ENCODE measurements around the gene PPP1R1C. TPM values are rescaled to one million over a fixed set of nuclear protein-coding genes. Genes with fewer than 3 reads are reported as not detected.

PPP1R1C gene
- total and polyA plus RNA-seq, 2 donors from 2014 or later: 2.5 TPM

DNA sequence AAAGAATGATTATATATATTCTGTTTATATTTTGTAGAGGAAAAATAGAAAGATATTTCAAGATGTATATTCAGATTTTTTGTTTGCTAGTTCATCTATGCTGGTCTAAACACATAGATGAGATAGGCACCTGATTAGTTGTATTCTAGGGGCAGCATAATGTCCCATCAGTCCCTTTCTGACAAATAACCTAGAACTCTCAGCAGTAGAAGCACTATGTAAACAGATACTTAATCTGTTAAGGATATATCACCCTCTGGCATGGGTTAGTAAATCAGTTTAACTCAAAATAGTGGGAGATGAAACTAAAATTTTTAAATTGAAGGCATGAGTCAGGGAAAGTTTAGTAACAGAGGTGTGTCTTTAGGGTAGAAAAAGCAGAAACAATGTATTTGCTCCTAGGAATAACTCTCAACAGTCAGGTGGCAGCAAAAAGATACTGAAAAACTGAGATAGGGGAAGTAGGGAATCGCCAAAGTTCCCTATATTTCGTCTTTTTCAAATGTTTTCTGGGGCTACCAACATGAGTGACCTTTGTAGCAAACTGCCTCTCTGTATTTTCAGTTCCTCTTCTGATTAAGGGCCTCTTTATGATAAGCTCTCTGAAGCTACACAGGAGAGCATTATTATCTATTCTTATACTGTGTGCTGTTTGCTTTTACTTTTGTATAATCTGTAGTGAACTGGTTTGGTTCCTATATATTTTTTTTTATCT is 5.7 kb downstream of the PPP1R1C start:
- no peak overlapping the region for H3K27ac ChIP-seq (ENCODE audit: low read depth in 2 of 2, low read length in 2 of 2)
- no peaks in the 10 kb centered on the region for H3K27me3 ChIP-seq (ENCODE audit: control insufficient read depth, insufficient read depth, low read length)
- DNase-seq (no peak), FAIRE-seq (no peak)
- H3K9me3 ChIP-seq (ENCODE audit: control insufficient read depth in 2 of 3, insufficient read depth in 1 of 3, low read length in 3 of 3): no peaks in the 10 kb centered on the region
- intact Hi-C loops (cut with DNase I): no loop called here
- H3K4me3 ChIP-seq (ENCODE audit: low read length in 3 of 3): no peak overlapping the region
- TF ChIP-seq, protein P1, sequence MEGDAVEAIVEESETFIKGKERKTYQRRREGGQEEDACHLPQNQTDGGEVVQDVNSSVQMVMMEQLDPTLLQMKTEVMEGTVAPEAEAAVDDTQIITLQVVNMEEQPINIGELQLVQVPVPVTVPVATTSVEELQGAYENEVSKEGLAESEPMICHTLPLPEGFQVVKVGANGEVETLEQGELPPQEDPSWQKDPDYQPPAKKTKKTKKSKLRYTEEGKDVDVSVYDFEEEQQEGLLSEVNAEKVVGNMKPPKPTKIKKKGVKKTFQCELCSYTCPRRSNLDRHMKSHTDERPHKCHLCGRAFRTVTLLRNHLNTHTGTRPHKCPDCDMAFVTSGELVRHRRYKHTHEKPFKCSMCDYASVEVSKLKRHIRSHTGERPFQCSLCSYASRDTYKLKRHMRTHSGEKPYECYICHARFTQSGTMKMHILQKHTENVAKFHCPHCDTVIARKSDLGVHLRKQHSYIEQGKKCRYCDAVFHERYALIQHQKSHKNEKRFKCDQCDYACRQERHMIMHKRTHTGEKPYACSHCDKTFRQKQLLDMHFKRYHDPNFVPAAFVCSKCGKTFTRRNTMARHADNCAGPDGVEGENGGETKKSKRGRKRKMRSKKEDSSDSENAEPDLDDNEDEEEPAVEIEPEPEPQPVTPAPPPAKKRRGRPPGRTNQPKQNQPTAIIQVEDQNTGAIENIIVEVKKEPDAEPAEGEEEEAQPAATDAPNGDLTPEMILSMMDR (IDR thresholded peaks at IDR 0.05; ENCODE audit: borderline replicate concordance, extremely low read depth, insufficient read depth): no peak
- no peaks in the 10 kb centered on the region for H3K36me3 ChIP-seq (ENCODE audit: control insufficient read depth in 2 of 3, insufficient read depth in 3 of 3, low read length in 3 of 3)
- no peak overlapping the region for H3K9ac ChIP-seq (ENCODE audit: low read length in 3 of 3)
- H3K4me1 ChIP-seq (ENCODE audit: control insufficient read depth in 2 of 3, insufficient read depth in 2 of 3, low read depth in 1 of 3, low read length in 3 of 3): no peaks in the 10 kb centered on the region

DNA sequence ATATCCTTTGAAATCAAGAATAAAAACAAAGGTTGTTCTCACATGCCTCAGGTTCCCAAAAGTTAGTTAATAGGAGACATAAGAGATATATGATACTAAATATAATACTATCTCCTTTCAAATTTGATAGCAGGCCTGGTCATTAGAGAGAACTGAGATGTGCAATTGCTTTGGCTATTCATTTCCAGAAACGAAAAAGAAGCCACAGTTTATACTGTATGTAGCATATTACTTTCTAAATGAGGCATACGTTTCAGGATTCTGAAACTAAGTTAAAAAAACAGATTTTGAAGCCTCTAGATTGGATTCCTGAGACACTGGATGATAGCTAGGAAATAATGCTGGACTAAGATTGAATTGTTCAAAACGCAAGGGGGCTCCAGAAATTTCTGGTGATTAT is 7.1 kb downstream of the PPP1R1C start:
- no peak for DNase-seq
- no peaks in the 10 kb centered on the region for H3K9me3 ChIP-seq (ENCODE audit: control insufficient read depth in 2 of 3, insufficient read depth in 1 of 3, low read length in 3 of 3)
- no peaks in the 10 kb centered on the region for H3K4me1 ChIP-seq (ENCODE audit: control insufficient read depth in 2 of 3, insufficient read depth in 2 of 3, low read depth in 1 of 3, low read length in 3 of 3)
- TF ChIP-seq, protein P1 (IDR thresholded peaks at IDR 0.05; ENCODE audit: borderline replicate concordance, extremely low read depth, insufficient read depth): no peak
- H3K27me3 ChIP-seq (ENCODE audit: control insufficient read depth, insufficient read depth, low read length): no peaks in the 10 kb centered on the region
- intact Hi-C loops (cut with DNase I): no loop called here
- no peak overlapping the region for H3K9ac ChIP-seq (ENCODE audit: low read length in 3 of 3)
- no peak for FAIRE-seq
- no peak overlapping the region for H3K27ac ChIP-seq (ENCODE audit: low read depth in 2 of 2, low read length in 2 of 2)
- H3K4me3 ChIP-seq (ENCODE audit: low read length in 3 of 3): no peak overlapping the region
- no peaks in the 10 kb centered on the region for H3K36me3 ChIP-seq (ENCODE audit: control insufficient read depth in 2 of 3, insufficient read depth in 3 of 3, low read length in 3 of 3)

- Histone ChIP-seq H3K27me3 (ENCODE audit: control insufficient read depth, insufficient read depth, low read length) (no peaks in the 10 kb centered on the region), H3K9ac (ENCODE audit: low read length in 3 of 3) (no peak overlapping the region), H3K27ac (ENCODE audit: low read depth in 2 of 2, low read length in 2 of 2) (no peak overlapping the region), H3K4me1 (ENCODE audit: control insufficient read depth in 2 of 3, insufficient read depth in 2 of 3, low read depth in 1 of 3, low read length in 3 of 3) (no peaks in the 10 kb centered on the region), H3K9me3 (ENCODE audit: control insufficient read depth in 2 of 3, insufficient read depth in 1 of 3, low read length in 3 of 3) (no peaks in the 10 kb centered on the region), H3K36me3 (ENCODE audit: control insufficient read depth in 2 of 3, insufficient read depth in 3 of 3, low read length in 3 of 3) (no peaks in the 10 kb centered on the region), H3K4me3 (ENCODE audit: low read length in 3 of 3) (no peak overlapping the region)
- FAIRE-seq (no peak), DNase-seq (no peak)
- TF ChIP-seq, protein P1 (IDR thresholded peaks at IDR 0.05; ENCODE audit: borderline replicate concordance, extremely low read depth, insufficient read depth): no peak
- intact Hi-C loops (cut with DNase I): no loop called here
Observed at GRCh38 chr2:181995289-181995688, 9.6 kb downstream of the PPP1R1C start.

Data from kidney (tissue), 14 donors.